Measurements from ENCODE around the gene SIGLEC12. TPM values are rescaled to one million over a fixed set of nuclear protein-coding genes. Genes with fewer than 3 reads are reported as not detected.
"Not testable (repeated sequence)": the region's sequence is repeated elsewhere in the genome, so short reads cannot be mapped to it uniquely, and the experiment has no call there.

Gene SIGLEC12
- total RNA-seq, 1 experiment from 2014 or later = not detected

GRCh38 chr19:51450730-51451307, 50.8 kb downstream of the SIGLEC12 start:
- Histone ChIP-seq H3K36me3 (ENCODE audit: control insufficient read depth, insufficient read depth, low read length) (no peaks in the 10 kb centered on the region), H3K4me3 (ENCODE audit: low read depth, low read length) (no peak overlapping the region), H3K9me3 (peaks cover 3% of the 10 kb centered on the region; the same call in 1 of the 2 replicates), H3K4me1 (no peaks in the 10 kb centered on the region), H3K27me3 (replicated peaks; ENCODE audit: control insufficient read depth, insufficient read depth, low read length) (no peaks in the 10 kb centered on the region)
- DNase-seq = no peak
- BruUV-seq (replicated peaks) = no TSS peak
- peaks cover 9% of the 10 kb centered on the region for H3K9me3 Mint-ChIP-seq (ENCODE audit: unreplicated experiment)
- H3K36me3 Mint-ChIP-seq (ENCODE audit: insufficient read depth, unreplicated experiment) = no peaks in the 10 kb centered on the region
- H3K4me1 Mint-ChIP-seq (ENCODE audit: low read depth, unreplicated experiment) = no peaks in the 10 kb centered on the region
- H3K27me3 Mint-ChIP-seq (ENCODE audit: insufficient read depth, unreplicated experiment) = peaks cover 13% of the 10 kb centered on the region
- no peak overlapping the region for H3K4me3 Mint-ChIP-seq (ENCODE audit: unreplicated experiment)
- intact Hi-C loops (cut with micrococcal nuclease; ENCODE audit: unreplicated experiment) = no loop called here
- H3K27ac Mint-ChIP-seq (ENCODE audit: unreplicated experiment) = no peak overlapping the region
- ChIA-PET POLR2A (no interaction called here), CTCF (no interaction called here)
- no peak for TF ChIP-seq CTCF (IDR thresholded peaks at IDR 0.05; ENCODE audit: insufficient read depth in 1 of 2, low read depth in 1 of 2, low read length in 1 of 2, severe bottlenecking in 1 of 2, unreplicated experiment in 1 of 2)

- DNase-seq = no peak
- no TSS peak for BruUV-seq (replicated peaks)
- peaks cover 3% of the 10 kb centered on the region; the same call in 1 of the 2 replicates for H3K9me3 ChIP-seq
- Mint-ChIP-seq H3K9me3 (ENCODE audit: unreplicated experiment) (peaks cover 9% of the 10 kb centered on the region), H3K4me3 (ENCODE audit: unreplicated experiment) (no peak overlapping the region), H3K27me3 (ENCODE audit: insufficient read depth, unreplicated experiment) (peaks cover 10% of the 10 kb centered on the region), H3K4me1 (ENCODE audit: low read depth, unreplicated experiment) (no peaks in the 10 kb centered on the region), H3K36me3 (ENCODE audit: insufficient read depth, unreplicated experiment) (no peaks in the 10 kb centered on the region), H3K27ac (ENCODE audit: unreplicated experiment) (no peak overlapping the region)
- CTCF ChIA-PET = no interaction called here
- H3K36me3 ChIP-seq (ENCODE audit: control insufficient read depth, insufficient read depth, low read length) = no peaks in the 10 kb centered on the region
- POLR2A ChIA-PET = no interaction called here
- H3K4me3 ChIP-seq (ENCODE audit: low read depth, low read length) = no peak overlapping the region
- intact Hi-C loops (cut with micrococcal nuclease; ENCODE audit: unreplicated experiment) = no loop called here
- no peaks in the 10 kb centered on the region for H3K4me1 ChIP-seq
- H3K27me3 ChIP-seq (replicated peaks; ENCODE audit: control insufficient read depth, insufficient read depth, low read length) = no peaks in the 10 kb centered on the region
- TF ChIP-seq CTCF (IDR thresholded peaks at IDR 0.05; ENCODE audit: insufficient read depth in 1 of 2, low read depth in 1 of 2, low read length in 1 of 2, severe bottlenecking in 1 of 2, unreplicated experiment in 1 of 2) = no peak
These were observed 53.1 kb downstream of the SIGLEC12 start for GRCh38 chr19:51448411-51449016.

GRCh38 chr19:51448011-51448410, 53.6 kb downstream of the SIGLEC12 start:
- BruUV-seq (replicated peaks) = no TSS peak
- H3K36me3 Mint-ChIP-seq (ENCODE audit: insufficient read depth, unreplicated experiment) = no peaks in the 10 kb centered on the region
- H3K9me3 ChIP-seq = peaks cover 3% of the 10 kb centered on the region; the same call in 1 of the 2 replicates
- intact Hi-C loops (cut with micrococcal nuclease; ENCODE audit: unreplicated experiment) = no loop called here
- no peaks in the 10 kb centered on the region for H3K27me3 ChIP-seq (replicated peaks; ENCODE audit: control insufficient read depth, insufficient read depth, low read length)
- H3K4me1 Mint-ChIP-seq (ENCODE audit: low read depth, unreplicated experiment) = no peaks in the 10 kb centered on the region
- no peak overlapping the region for H3K4me3 ChIP-seq (ENCODE audit: low read depth, low read length)
- no peak overlapping the region for H3K4me3 Mint-ChIP-seq (ENCODE audit: unreplicated experiment)
- H3K27me3 Mint-ChIP-seq (ENCODE audit: insufficient read depth, unreplicated experiment) = peaks cover 9% of the 10 kb centered on the region
- no peaks in the 10 kb centered on the region for H3K4me1 ChIP-seq
- H3K36me3 ChIP-seq (ENCODE audit: control insufficient read depth, insufficient read depth, low read length) = no peaks in the 10 kb centered on the region
- no peak overlapping the region for H3K27ac Mint-ChIP-seq (ENCODE audit: unreplicated experiment)
- H3K9me3 Mint-ChIP-seq (ENCODE audit: unreplicated experiment) = peaks cover 9% of the 10 kb centered on the region
- ChIA-PET POLR2A (no interaction called here), CTCF (no interaction called here)
- no peak for DNase-seq
- TF ChIP-seq CTCF (IDR thresholded peaks at IDR 0.05; ENCODE audit: insufficient read depth in 1 of 2, low read depth in 1 of 2, low read length in 1 of 2, severe bottlenecking in 1 of 2, unreplicated experiment in 1 of 2) = no peak

GRCh38 chr19:51447510-51447909, 54.1 kb downstream of the SIGLEC12 start:
- peaks cover 11% of the 10 kb centered on the region for H3K27me3 Mint-ChIP-seq (ENCODE audit: insufficient read depth, unreplicated experiment)
- H3K4me1 Mint-ChIP-seq (ENCODE audit: low read depth, unreplicated experiment); BruUV-seq (replicated peaks); H3K36me3 ChIP-seq (ENCODE audit: control insufficient read depth, insufficient read depth, low read length); H3K27ac Mint-ChIP-seq (ENCODE audit: unreplicated experiment); H3K4me1 ChIP-seq; POLR2A ChIA-PET; H3K9me3 Mint-ChIP-seq (ENCODE audit: unreplicated experiment); H3K4me3 Mint-ChIP-seq (ENCODE audit: unreplicated experiment); H3K27me3 ChIP-seq (replicated peaks; ENCODE audit: control insufficient read depth, insufficient read depth, low read length); CTCF ChIA-PET; H3K36me3 Mint-ChIP-seq (ENCODE audit: insufficient read depth, unreplicated experiment); H3K4me3 ChIP-seq (ENCODE audit: low read depth, low read length); intact Hi-C loops (cut with micrococcal nuclease; ENCODE audit: unreplicated experiment); DNase-seq; H3K9me3 ChIP-seq: not testable (repeated sequence)

All from Caco-2 (cell line).